ENCODE data around the gene ZNF862. TPM values are rescaled to one million over a fixed set of nuclear protein-coding genes. Genes with fewer than 3 reads are reported as not detected.

ZNF862 gene
- total and polyA plus RNA-seq, 10 of the 15 experiments (the other 5 are each of a cell fraction or from before 2014, with no cell fraction given), result 0.49 to 7.7 (median 3.5) TPM

- no peak for TF ChIP-seq ZNF622 (IDR thresholded peaks at IDR 0.05)
- no peak for TF ChIP-seq NRF1 (conservative IDR thresholded peaks at IDR 0.05; ENCODE audit: low read depth, low read length)
- no peak for TF ChIP-seq NFYB (IDR thresholded peaks at IDR 0.05; ENCODE audit: insufficient read depth, low read depth, low read length)
- TF ChIP-seq PKNOX1 (IDR thresholded peaks at IDR 0.05), result no peak
Measured at GRCh38 chr7:149886018-149886415, 47.8 kb downstream of the ZNF862 start (continued).

GRCh38 chr7:149887311-149887710 is 49.1 kb downstream of the ZNF862 start:
- no peak for ATAC-seq
- no peak overlapping the region for H3K4me3 ChIP-seq
- in situ Hi-C loops (cut with MboI), result no loop called here
- SMC1A ChIA-PET (ENCODE audit: uncharacterized antibody, unreplicated experiment), result no interaction called here
- CTCF ChIA-PET, result no interaction called here
- DNase-seq (ENCODE audit: low read depth, low spot score), result no peak
- POLR2A ChIA-PET, result no interaction called here
- H3K9ac ChIP-seq (ENCODE audit: control insufficient read depth, insufficient read depth, low read length), result no peak overlapping the region
- FAIRE-seq, result no peak
- H2AFZ ChIP-seq (ENCODE audit: control insufficient read depth, low read depth, low read length), result no peak overlapping the region
- BruUV-seq (replicated peaks), result no TSS peak
- RAD21 ChIA-PET (ENCODE audit: unreplicated experiment), result no interaction called here
- H3K4me1 ChIP-seq (ENCODE audit: control insufficient read depth, insufficient read depth, low read length), result no peaks in the 10 kb centered on the region
- no peaks in the 10 kb centered on the region for H4K20me1 ChIP-seq (ENCODE audit: control insufficient read depth, insufficient read depth)
- 85% methylated on average over 7 of the region's 7 CpGs for WGBS (ENCODE audit: insufficient coverage, insufficient replicate concordance, low lambda C conversion rate, missing lambda C conversion rate)
- H3K36me3 ChIP-seq (ENCODE audit: control insufficient read depth in 2 of 2, insufficient read depth in 2 of 2, low read length in 1 of 2), result no peaks in the 10 kb centered on the region
- no peaks in the 10 kb centered on the region for H3K79me2 ChIP-seq (ENCODE audit: control insufficient read depth, insufficient read depth, low read length)
- H3K27ac ChIP-seq (ENCODE audit: control insufficient read depth, insufficient read depth), result no peak overlapping the region
- H3K27me3 ChIP-seq (replicated peaks in 1 of 2; ENCODE audit: control insufficient read depth in 2 of 2, insufficient read depth in 2 of 2, low read length in 1 of 2), result no peaks in the 10 kb centered on the region
- no peaks in the 10 kb centered on the region for H3K9me3 ChIP-seq (replicated peaks; ENCODE audit: control insufficient read depth, insufficient read depth, low read length)
- no peak overlapping the region for H3K4me2 ChIP-seq (ENCODE audit: control insufficient read depth, insufficient read depth)
- intact Hi-C loops (cut with micrococcal nuclease; ENCODE audit: unreplicated experiment), result no loop called here
- TF ChIP-seq ZNF217 (IDR thresholded peaks at IDR 0.05) (no peak), SMAD5 (IDR thresholded peaks at IDR 0.05; ENCODE audit: low read depth) (no peak), CBX3 (IDR thresholded peaks at IDR 0.05; ENCODE audit: borderline replicate concordance, low read depth) (no peak), KDM1A (IDR thresholded peaks at IDR 0.05; ENCODE audit: borderline replicate concordance) (no peak), ZBED1 (IDR thresholded peaks at IDR 0.05; ENCODE audit: borderline replicate concordance) (no peak), NR2C1 (IDR thresholded peaks at IDR 0.05) (no peak), CHD4 (IDR thresholded peaks at IDR 0.05) (no peak), MTA3 (IDR thresholded peaks at IDR 0.05; ENCODE audit: borderline replicate concordance, low read length) (no peak), SUPT20H (IDR thresholded peaks at IDR 0.05; ENCODE audit: borderline replicate concordance, control insufficient read depth, low read depth, low read length) (no peak), CEBPB (IDR thresholded peaks at IDR 0.05; ENCODE audit: borderline replicate concordance in 1 of 2, low read depth in 2 of 2, low read length in 2 of 2) (no peak), NFXL1 (IDR thresholded peaks at IDR 0.05; ENCODE audit: borderline replicate concordance) (no peak), STAT1 (conservative IDR thresholded peaks at IDR 0.05) (no peak), ZNF207 (IDR thresholded peaks at IDR 0.05; ENCODE audit: borderline replicate concordance) (no peak)
- TF ChIP-seq, protein P1, sequence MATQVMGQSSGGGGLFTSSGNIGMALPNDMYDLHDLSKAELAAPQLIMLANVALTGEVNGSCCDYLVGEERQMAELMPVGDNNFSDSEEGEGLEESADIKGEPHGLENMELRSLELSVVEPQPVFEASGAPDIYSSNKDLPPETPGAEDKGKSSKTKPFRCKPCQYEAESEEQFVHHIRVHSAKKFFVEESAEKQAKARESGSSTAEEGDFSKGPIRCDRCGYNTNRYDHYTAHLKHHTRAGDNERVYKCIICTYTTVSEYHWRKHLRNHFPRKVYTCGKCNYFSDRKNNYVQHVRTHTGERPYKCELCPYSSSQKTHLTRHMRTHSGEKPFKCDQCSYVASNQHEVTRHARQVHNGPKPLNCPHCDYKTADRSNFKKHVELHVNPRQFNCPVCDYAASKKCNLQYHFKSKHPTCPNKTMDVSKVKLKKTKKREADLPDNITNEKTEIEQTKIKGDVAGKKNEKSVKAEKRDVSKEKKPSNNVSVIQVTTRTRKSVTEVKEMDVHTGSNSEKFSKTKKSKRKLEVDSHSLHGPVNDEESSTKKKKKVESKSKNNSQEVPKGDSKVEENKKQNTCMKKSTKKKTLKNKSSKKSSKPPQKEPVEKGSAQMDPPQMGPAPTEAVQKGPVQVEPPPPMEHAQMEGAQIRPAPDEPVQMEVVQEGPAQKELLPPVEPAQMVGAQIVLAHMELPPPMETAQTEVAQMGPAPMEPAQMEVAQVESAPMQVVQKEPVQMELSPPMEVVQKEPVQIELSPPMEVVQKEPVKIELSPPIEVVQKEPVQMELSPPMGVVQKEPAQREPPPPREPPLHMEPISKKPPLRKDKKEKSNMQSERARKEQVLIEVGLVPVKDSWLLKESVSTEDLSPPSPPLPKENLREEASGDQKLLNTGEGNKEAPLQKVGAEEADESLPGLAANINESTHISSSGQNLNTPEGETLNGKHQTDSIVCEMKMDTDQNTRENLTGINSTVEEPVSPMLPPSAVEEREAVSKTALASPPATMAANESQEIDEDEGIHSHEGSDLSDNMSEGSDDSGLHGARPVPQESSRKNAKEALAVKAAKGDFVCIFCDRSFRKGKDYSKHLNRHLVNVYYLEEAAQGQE (IDR thresholded peaks at IDR 0.05; ENCODE audit: low read depth, low read length), result no peak

All from GM12878 (cell line).